ENCODE data around the gene UVRAG.

The UVRAG gene

GRCh38 chr11:75858042-75858441 is 43.0 kb downstream of the UVRAG start:
- H3K9me3 ChIP-seq (ENCODE audit: insufficient read depth, low read length) = no peaks in the 10 kb centered on the region
- no peak for DNase-seq (ENCODE audit: low read depth, low spot score)
- H3K4me1 ChIP-seq (ENCODE audit: insufficient read depth, insufficient read length) = no peaks in the 10 kb centered on the region
- H3K27me3 ChIP-seq (ENCODE audit: insufficient read depth, insufficient read length) = no peaks in the 10 kb centered on the region
- TF ChIP-seq SUZ12 (IDR thresholded peaks at IDR 0.05; ENCODE audit: extremely low read depth, insufficient read depth, insufficient read length) (no peak), YY1 (IDR thresholded peaks at IDR 0.05; ENCODE audit: insufficient read depth, insufficient read length) (no peak), ZNF274 (IDR thresholded peaks at IDR 0.05; ENCODE audit: low read depth, low read length) (no peak)
- H3K9ac ChIP-seq (ENCODE audit: insufficient read length, low read depth) = no peak overlapping the region
- no peak overlapping the region for H3K4me3 ChIP-seq (ENCODE audit: insufficient read length, low read depth)
- peaks cover 2% of the 10 kb centered on the region for H3K36me3 ChIP-seq (ENCODE audit: insufficient read depth, insufficient read length, low read length)

- H3K9ac ChIP-seq (ENCODE audit: insufficient read length, low read depth) = no peak overlapping the region
- no peak overlapping the region for H3K4me3 ChIP-seq (ENCODE audit: insufficient read length, low read depth)
- no peak for DNase-seq (ENCODE audit: low read depth, low spot score)
- H3K36me3 ChIP-seq (ENCODE audit: insufficient read depth, insufficient read length, low read length) = peaks cover 2% of the 10 kb centered on the region
- no peaks in the 10 kb centered on the region for H3K27me3 ChIP-seq (ENCODE audit: insufficient read depth, insufficient read length)
- no peak for TF ChIP-seq YY1 (IDR thresholded peaks at IDR 0.05; ENCODE audit: insufficient read depth, insufficient read length)
- TF ChIP-seq ZNF274 (IDR thresholded peaks at IDR 0.05; ENCODE audit: low read depth, low read length) = no peak
- TF ChIP-seq SUZ12 (IDR thresholded peaks at IDR 0.05; ENCODE audit: extremely low read depth, insufficient read depth, insufficient read length) = no peak
- no peaks in the 10 kb centered on the region for H3K4me1 ChIP-seq (ENCODE audit: insufficient read depth, insufficient read length)
- no peaks in the 10 kb centered on the region for H3K9me3 ChIP-seq (ENCODE audit: insufficient read depth, low read length)
Observed at GRCh38 chr11:75858613-75859012, 43.6 kb downstream of the UVRAG start.

GRCh38 chr11:75859614-75860013 is 44.6 kb downstream of the UVRAG start:
- Histone ChIP-seq H3K9ac (ENCODE audit: insufficient read length, low read depth) (no peak overlapping the region), H3K36me3 (ENCODE audit: insufficient read depth, insufficient read length, low read length) (no peaks in the 10 kb centered on the region), H3K9me3 (ENCODE audit: insufficient read depth, low read length) (no peaks in the 10 kb centered on the region), H3K4me3 (ENCODE audit: insufficient read length, low read depth) (no peak overlapping the region), H3K4me1 (ENCODE audit: insufficient read depth, insufficient read length) (no peaks in the 10 kb centered on the region), H3K27me3 (ENCODE audit: insufficient read depth, insufficient read length) (no peaks in the 10 kb centered on the region)
- TF ChIP-seq ZNF274 (IDR thresholded peaks at IDR 0.05; ENCODE audit: low read depth, low read length) (no peak), SUZ12 (IDR thresholded peaks at IDR 0.05; ENCODE audit: extremely low read depth, insufficient read depth, insufficient read length) (no peak), YY1 (IDR thresholded peaks at IDR 0.05; ENCODE audit: insufficient read depth, insufficient read length) (no peak)
- DNase-seq (ENCODE audit: low read depth, low spot score) = no peak

GRCh38 chr11:75862437-75862836 is 47.4 kb downstream of the UVRAG start:
- DNase-seq (ENCODE audit: low read depth, low spot score) = no peak
- no peaks in the 10 kb centered on the region for H3K4me1 ChIP-seq (ENCODE audit: insufficient read depth, insufficient read length)
- no peaks in the 10 kb centered on the region for H3K27me3 ChIP-seq (ENCODE audit: insufficient read depth, insufficient read length)
- H3K36me3 ChIP-seq (ENCODE audit: insufficient read depth, insufficient read length, low read length) = no peaks in the 10 kb centered on the region
- no peak overlapping the region for H3K4me3 ChIP-seq (ENCODE audit: insufficient read length, low read depth)
- no peak overlapping the region for H3K9ac ChIP-seq (ENCODE audit: insufficient read length, low read depth)
- H3K9me3 ChIP-seq (ENCODE audit: insufficient read depth, low read length) = no peaks in the 10 kb centered on the region
- TF ChIP-seq SUZ12 (IDR thresholded peaks at IDR 0.05; ENCODE audit: extremely low read depth, insufficient read depth, insufficient read length) (no peak), ZNF274 (IDR thresholded peaks at IDR 0.05; ENCODE audit: low read depth, low read length) (no peak), YY1 (IDR thresholded peaks at IDR 0.05; ENCODE audit: insufficient read depth, insufficient read length) (no peak)

GRCh38 chr11:75867778-75868374 is 52.9 kb downstream of the UVRAG start:
- TF ChIP-seq ZNF274 (IDR thresholded peaks at IDR 0.05; ENCODE audit: low read depth, low read length) (no peak), SUZ12 (IDR thresholded peaks at IDR 0.05; ENCODE audit: extremely low read depth, insufficient read depth, insufficient read length) (no peak), YY1 (IDR thresholded peaks at IDR 0.05; ENCODE audit: insufficient read depth, insufficient read length) (no peak)
- H3K36me3 ChIP-seq (ENCODE audit: insufficient read depth, insufficient read length, low read length) = no peaks in the 10 kb centered on the region
- DNase-seq (ENCODE audit: low read depth, low spot score) = peak; percentile 9
- no peaks in the 10 kb centered on the region for H3K4me1 ChIP-seq (ENCODE audit: insufficient read depth, insufficient read length)
- H3K27me3 ChIP-seq (ENCODE audit: insufficient read depth, insufficient read length) = no peaks in the 10 kb centered on the region
- no peak overlapping the region for H3K9ac ChIP-seq (ENCODE audit: insufficient read length, low read depth)
- H3K4me3 ChIP-seq (ENCODE audit: insufficient read length, low read depth) = no peak overlapping the region
- no peaks in the 10 kb centered on the region for H3K9me3 ChIP-seq (ENCODE audit: insufficient read depth, low read length)

- DNase-seq (ENCODE audit: low read depth, low spot score) = no peak
- no peaks in the 10 kb centered on the region for H3K36me3 ChIP-seq (ENCODE audit: insufficient read depth, insufficient read length, low read length)
- H3K4me3 ChIP-seq (ENCODE audit: insufficient read length, low read depth) = no peak overlapping the region
- TF ChIP-seq ZNF274 (IDR thresholded peaks at IDR 0.05; ENCODE audit: low read depth, low read length) (no peak), SUZ12 (IDR thresholded peaks at IDR 0.05; ENCODE audit: extremely low read depth, insufficient read depth, insufficient read length) (no peak), YY1 (IDR thresholded peaks at IDR 0.05; ENCODE audit: insufficient read depth, insufficient read length) (no peak)
- H3K9me3 ChIP-seq (ENCODE audit: insufficient read depth, low read length) = no peaks in the 10 kb centered on the region
- H3K4me1 ChIP-seq (ENCODE audit: insufficient read depth, insufficient read length) = peaks cover 3% of the 10 kb centered on the region
- no peaks in the 10 kb centered on the region for H3K27me3 ChIP-seq (ENCODE audit: insufficient read depth, insufficient read length)
- no peak overlapping the region for H3K9ac ChIP-seq (ENCODE audit: insufficient read length, low read depth)
Observed at GRCh38 chr11:75868990-75869389, 54.0 kb downstream of the UVRAG start.

GRCh38 chr11:75869661-75870455 is 54.8 kb downstream of the UVRAG start:
- H3K4me1 ChIP-seq (ENCODE audit: insufficient read depth, insufficient read length) = peaks cover 3% of the 10 kb centered on the region
- TF ChIP-seq ZNF274 (IDR thresholded peaks at IDR 0.05; ENCODE audit: low read depth, low read length) (no peak), SUZ12 (IDR thresholded peaks at IDR 0.05; ENCODE audit: extremely low read depth, insufficient read depth, insufficient read length) (no peak), YY1 (IDR thresholded peaks at IDR 0.05; ENCODE audit: insufficient read depth, insufficient read length) (no peak)
- no peak for DNase-seq (ENCODE audit: low read depth, low spot score)
- no peak overlapping the region for H3K4me3 ChIP-seq (ENCODE audit: insufficient read length, low read depth)
- H3K36me3 ChIP-seq (ENCODE audit: insufficient read depth, insufficient read length, low read length) = no peaks in the 10 kb centered on the region
- no peaks in the 10 kb centered on the region for H3K9me3 ChIP-seq (ENCODE audit: insufficient read depth, low read length)
- no peaks in the 10 kb centered on the region for H3K27me3 ChIP-seq (ENCODE audit: insufficient read depth, insufficient read length)
- no peak overlapping the region for H3K9ac ChIP-seq (ENCODE audit: insufficient read length, low read depth)
